Calu3 (cell line): Measurements from ENCODE around the gene PLK3. TPM values are rescaled to one million over a fixed set of nuclear protein-coding genes. Genes with fewer than 3 reads are reported as not detected.

Experiments used
- BruUV-seq: library from RNA; stranded (reverse); fragments of 400-500 nt; replicated peaks from 2 replicates; lab custom pipeline; 2021; lab: Mats Ljungman, UMichigan
- CTCF ChIA-PET: fragments of 300-600 bp; sonication (Branson Sonifier 250); formaldehyde crosslinking; loops from one replicate; lab custom pipeline; 2022; ENCODE audit warnings: antibody characterized with exemption; lab: Charles Lee
- DNase-seq: peaks from one replicate; pipeline ENCODE4 v3.0.0; 2022
- H3K27ac Mint-ChIP-seq: one replicate; pipeline ENCODE4 v1.8.0; 2022; ENCODE audit warnings: mixed read lengths; ENCODE audit not compliant: unreplicated experiment
- H3K27me3 Mint-ChIP-seq: one replicate; pipeline ENCODE4 v1.8.0; 2022; ENCODE audit warnings: mixed read lengths; ENCODE audit not compliant: unreplicated experiment
- H3K36me3 Mint-ChIP-seq: one replicate; pipeline ENCODE4 v1.8.0; 2022; ENCODE audit warnings: mild to moderate bottlenecking, moderate library complexity, mixed read lengths; ENCODE audit not compliant: insufficient read depth, unreplicated experiment
- H3K4me1 Mint-ChIP-seq: one replicate; pipeline ENCODE4 v1.8.0; 2022; ENCODE audit warnings: mild to moderate bottlenecking, low read depth, mixed read lengths; ENCODE audit not compliant: unreplicated experiment
- H3K4me3 Mint-ChIP-seq: one replicate; pipeline ENCODE4 v1.8.0; 2022; ENCODE audit warnings: mild to moderate bottlenecking, low read depth, moderate library complexity, mixed read lengths; ENCODE audit not compliant: unreplicated experiment
- H3K9me3 Mint-ChIP-seq: one replicate; pipeline ENCODE4 v1.8.0; 2022; ENCODE audit warnings: low read depth, mixed read lengths; ENCODE audit not compliant: unreplicated experiment
- intact Hi-C: fragments of 100-400 bp; cut with micrococcal nuclease; formaldehyde crosslinking; loops from one replicate; pipeline ENCODE4 v1.10.0; 2022; ENCODE audit not compliant: unreplicated experiment
- total RNA-seq: library from RNA; stranded (reverse); gene quantifications from 2 replicates; pipeline ENCODE4 v1.2.3, GENCODE V29; 2022
- TF ChIP-seq, protein P1 (sequence below): fragments of 200-600 bp; IDR thresholded peaks from one replicate; pipeline ENCODE4 v1.8.0; 2022; ENCODE audit warnings: antibody characterized with exemption; ENCODE audit not compliant: unreplicated experiment

Gene PLK3
- total RNA-seq, 1 experiment from 2014 or later = 15.6 TPM

DNA sequence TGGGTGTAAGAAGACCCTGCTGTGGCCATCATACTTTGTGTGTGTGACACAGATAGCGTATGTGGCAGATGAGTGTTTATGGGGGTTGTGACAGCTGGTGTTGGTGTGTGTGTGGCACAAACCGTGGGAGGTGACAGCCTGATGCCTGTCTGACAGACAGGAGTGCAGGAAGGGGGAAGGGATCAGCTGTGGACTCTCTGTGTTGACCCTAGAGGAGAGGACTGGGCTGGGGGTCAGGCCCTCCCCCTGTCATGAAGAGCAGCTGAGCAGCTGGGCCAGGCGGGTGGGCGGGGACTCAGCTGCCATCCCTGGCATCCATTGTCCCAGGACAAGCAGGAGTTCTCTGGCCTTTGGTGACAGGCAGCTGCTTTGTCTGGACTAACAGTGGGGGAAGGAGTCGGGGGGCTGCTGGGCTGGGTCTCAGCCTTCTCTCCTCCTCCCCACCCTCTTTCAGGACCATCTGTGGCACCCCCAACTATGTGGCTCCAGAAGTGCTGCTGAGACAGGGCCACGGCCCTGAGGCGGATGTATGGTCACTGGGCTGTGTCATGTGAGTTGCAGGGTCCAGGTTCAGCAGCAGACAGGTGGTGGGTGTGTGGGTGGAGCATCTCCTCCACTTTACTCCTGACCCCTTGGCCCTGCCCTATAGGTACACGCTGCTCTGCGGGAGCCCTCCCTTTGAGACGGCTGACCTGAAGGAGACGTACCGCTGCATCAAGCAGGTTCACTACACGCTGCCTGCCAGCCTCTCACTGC lies 2.3 kb downstream of the PLK3 start:
- CTCF ChIA-PET = no interaction called here
- Mint-ChIP-seq H3K9me3 (no peaks in the 10 kb centered on the region), H3K27me3 (no peaks in the 10 kb centered on the region), H3K4me3 (peak overlapping the region; percentile 77), H3K36me3 (peaks cover 77% of the 10 kb centered on the region), H3K4me1 (peaks cover 34% of the 10 kb centered on the region), H3K27ac (peak overlapping the region; percentile 74)
- no TSS peak for BruUV-seq
- intact Hi-C loops = no loop called here
- TF ChIP-seq, protein P1, sequence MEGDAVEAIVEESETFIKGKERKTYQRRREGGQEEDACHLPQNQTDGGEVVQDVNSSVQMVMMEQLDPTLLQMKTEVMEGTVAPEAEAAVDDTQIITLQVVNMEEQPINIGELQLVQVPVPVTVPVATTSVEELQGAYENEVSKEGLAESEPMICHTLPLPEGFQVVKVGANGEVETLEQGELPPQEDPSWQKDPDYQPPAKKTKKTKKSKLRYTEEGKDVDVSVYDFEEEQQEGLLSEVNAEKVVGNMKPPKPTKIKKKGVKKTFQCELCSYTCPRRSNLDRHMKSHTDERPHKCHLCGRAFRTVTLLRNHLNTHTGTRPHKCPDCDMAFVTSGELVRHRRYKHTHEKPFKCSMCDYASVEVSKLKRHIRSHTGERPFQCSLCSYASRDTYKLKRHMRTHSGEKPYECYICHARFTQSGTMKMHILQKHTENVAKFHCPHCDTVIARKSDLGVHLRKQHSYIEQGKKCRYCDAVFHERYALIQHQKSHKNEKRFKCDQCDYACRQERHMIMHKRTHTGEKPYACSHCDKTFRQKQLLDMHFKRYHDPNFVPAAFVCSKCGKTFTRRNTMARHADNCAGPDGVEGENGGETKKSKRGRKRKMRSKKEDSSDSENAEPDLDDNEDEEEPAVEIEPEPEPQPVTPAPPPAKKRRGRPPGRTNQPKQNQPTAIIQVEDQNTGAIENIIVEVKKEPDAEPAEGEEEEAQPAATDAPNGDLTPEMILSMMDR = no peak
- DNase-seq = no peak

DNA sequence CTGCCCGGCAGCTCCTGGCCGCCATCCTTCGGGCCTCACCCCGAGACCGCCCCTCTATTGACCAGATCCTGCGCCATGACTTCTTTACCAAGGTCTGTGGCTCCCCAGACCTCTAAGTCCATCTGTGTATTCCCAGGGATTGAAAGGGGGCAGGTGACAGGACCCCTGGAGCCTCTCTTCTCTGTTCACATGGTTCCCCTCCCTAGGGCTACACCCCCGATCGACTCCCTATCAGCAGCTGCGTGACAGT lies 2.8 kb downstream of the PLK3 start:
- Mint-ChIP-seq H3K4me3 (peak overlapping the region; percentile 77), H3K36me3 (peaks cover 82% of the 10 kb centered on the region), H3K27me3 (no peaks in the 10 kb centered on the region), H3K4me1 (peaks cover 38% of the 10 kb centered on the region), H3K9me3 (no peaks in the 10 kb centered on the region), H3K27ac (peak overlapping the region; percentile 5)
- intact Hi-C loops = no loop called here
- no TSS peak for BruUV-seq
- TF ChIP-seq, protein P1 = no peak
- no peak for DNase-seq
- CTCF ChIA-PET = no interaction called here

DNA sequence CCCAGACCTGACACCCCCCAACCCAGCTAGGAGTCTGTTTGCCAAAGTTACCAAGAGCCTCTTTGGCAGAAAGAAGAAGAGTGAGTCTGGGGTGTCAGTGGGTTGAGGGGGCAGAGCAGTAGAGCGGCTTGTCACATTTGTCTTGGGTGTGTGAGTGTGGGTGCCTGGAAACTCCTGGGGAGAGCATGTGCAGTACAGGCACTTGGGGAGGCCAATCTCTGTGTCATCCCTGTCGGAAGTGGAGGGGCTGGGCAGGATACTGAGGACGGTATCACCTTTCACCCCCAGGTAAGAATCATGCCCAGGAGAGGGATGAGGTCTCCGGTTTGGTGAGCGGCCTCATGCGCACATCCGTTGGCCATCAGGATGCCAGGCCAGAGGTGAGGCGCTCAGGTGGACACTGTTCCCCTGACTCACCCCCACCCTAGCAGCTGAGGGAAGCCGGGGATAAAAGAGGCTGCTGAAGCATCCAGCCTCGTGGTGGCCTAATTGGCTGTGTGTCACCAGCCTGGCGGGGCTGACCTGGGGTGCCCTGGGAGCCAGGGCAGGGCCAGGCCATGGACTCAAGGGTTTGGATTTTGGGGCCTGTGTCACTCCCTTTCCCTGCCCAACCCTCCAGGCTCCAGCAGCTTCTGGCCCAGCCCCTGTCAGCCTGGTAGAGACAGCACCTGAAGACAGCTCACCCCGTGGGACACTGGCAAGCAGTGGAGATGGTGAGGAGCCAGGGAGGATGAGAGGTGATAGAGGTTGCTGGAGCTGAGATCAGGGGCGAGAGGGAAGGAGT lies 3.3 kb downstream of the PLK3 start:
- no peaks in the 10 kb centered on the region for H3K9me3 Mint-ChIP-seq
- H3K4me3 Mint-ChIP-seq = peak overlapping the region; percentile 77
- no TSS peak for BruUV-seq
- H3K27ac Mint-ChIP-seq = peak overlapping the region; percentile 5
- TF ChIP-seq, protein P1 = no peak
- CTCF ChIA-PET = no interaction called here
- no peaks in the 10 kb centered on the region for H3K27me3 Mint-ChIP-seq
- peaks cover 87% of the 10 kb centered on the region for H3K36me3 Mint-ChIP-seq
- no peak for DNase-seq
- intact Hi-C loops = no loop called here
- H3K4me1 Mint-ChIP-seq = peaks cover 38% of the 10 kb centered on the region

DNA sequence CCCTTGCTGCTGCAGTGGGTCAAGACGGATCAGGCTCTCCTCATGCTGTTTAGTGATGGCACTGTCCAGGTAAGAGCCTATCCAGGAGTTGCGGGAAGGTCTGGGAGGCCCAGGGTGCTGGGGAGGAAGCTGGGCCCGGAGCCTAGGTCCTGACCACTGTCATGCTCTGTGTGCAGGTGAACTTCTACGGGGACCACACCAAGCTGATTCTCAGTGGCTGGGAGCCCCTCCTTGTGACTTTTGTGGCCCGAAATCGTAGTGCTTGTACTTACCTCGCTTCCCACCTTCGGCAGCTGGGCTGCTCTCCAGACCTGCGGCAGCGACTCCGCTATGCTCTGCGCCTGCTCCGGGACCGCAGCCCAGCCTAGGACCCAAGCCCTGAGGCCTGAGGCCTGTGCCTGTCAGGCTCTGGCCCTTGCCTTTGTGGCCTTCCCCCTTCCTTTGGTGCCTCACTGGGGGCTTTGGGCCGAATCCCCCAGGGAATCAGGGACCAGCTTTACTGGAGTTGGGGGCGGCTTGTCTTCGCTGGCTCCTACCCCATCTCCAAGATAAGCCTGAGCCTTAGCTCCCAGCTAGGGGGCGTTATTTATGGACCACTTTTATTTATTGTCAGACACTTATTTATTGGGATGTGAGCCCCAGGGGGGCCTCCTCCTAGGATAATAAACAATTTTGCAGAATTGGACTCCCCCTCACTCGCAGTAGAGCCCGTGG lies 5.3 kb downstream of the PLK3 start:
- intact Hi-C loops = no loop called here
- Mint-ChIP-seq H3K4me3 (no peak overlapping the region), H3K36me3 (peaks cover 72% of the 10 kb centered on the region), H3K27ac (peak overlapping the region; percentile 49), H3K27me3 (no peaks in the 10 kb centered on the region), H3K4me1 (peaks cover 40% of the 10 kb centered on the region), H3K9me3 (no peaks in the 10 kb centered on the region)
- CTCF ChIA-PET = no interaction called here
- no peak for DNase-seq
- BruUV-seq = no TSS peak
- TF ChIP-seq, protein P1 = no peak
